ENCODE data around the gene KCNRG. TPM values are rescaled to one million over a fixed set of nuclear protein-coding genes. Genes with fewer than 3 reads are reported as not detected.

KCNRG gene
- total RNA-seq: 2.9 and 3.7 TPM in 2 replicates

GRCh38 chr13:50015258-50015657 lies at the start of gene KCNRG:
Gene KCNRG, plus strand, starts transcription at chr13:50015444. Its CDS starts 50 bp downstream, at chr13:50015494.

GRCh38 chr13:49996951-49997895 lies 18.0 kb upstream of the KCNRG start, which contains the start of gene TRIM13:
Gene TRIM13, plus strand, starts transcription at chr13:49997042. Its CDS starts 14,899 bp downstream, at chr13:50011941.

Other genes starting within 250 kb of the KCNRG start
- 27.6 and 39.9 TPM in 2 replicates for gene KPNA3, start 222.8 kb upstream of the KCNRG start, total RNA-seq
- gene SPRYD7, start 79.1 kb upstream of the KCNRG start, total RNA-seq: 5.1 and 10.2 TPM in 2 replicates
- gene TRIM13, start 18.4 kb upstream of the KCNRG start, total RNA-seq: 15.3 and 23.7 TPM in 2 replicates

All from regular cardiac myocyte (primary cell).